GM23338 (cell line): ENCODE results near the gene IGFBP4. TPM values are rescaled to one million over a fixed set of nuclear protein-coding genes. Genes with fewer than 3 reads are reported as not detected.

Experiments
- ATAC-seq: fragments of 200-7000 bp; cut with Tn5 transposase; 3 replicates; pipeline ENCODE4 v1.9.1; 2020
- DNase-seq: peaks from one replicate; pipeline ENCODE4 v3.0.0-alpha.2; 2015; ENCODE audit warnings: low spot score
- H2AFZ ChIP-seq: fragments of 200-600 bp; sonication (generic); 2 replicates; pipeline ENCODE4 v1.8.0; 2016; ENCODE audit warnings: antibody characterized with exemption, mild to moderate bottlenecking, moderate library complexity
- H3F3A ChIP-seq: fragments of 200-600 bp; sonication (generic); replicated peaks from 2 replicates; pipeline ENCODE4 v1.8.0; 2017; ENCODE audit warnings: antibody characterized with exemption, mixed run types, low read depth
- H3K27ac ChIP-seq: fragments of 200-600 bp; sonication (generic); 2 replicates; pipeline ENCODE4 v1.6.1; 2016; ENCODE audit warnings: low read depth
- H3K27me3 ChIP-seq: fragments of 200-600 bp; sonication (generic); 2 replicates; pipeline ENCODE4 v1.8.0; 2016; ENCODE audit warnings: mild to moderate bottlenecking, mixed run types, moderate library complexity; ENCODE audit not compliant: insufficient read depth
- H3K36me3 ChIP-seq: fragments of 200-600 bp; sonication (generic); 2 replicates; pipeline ENCODE4 v1.8.0; 2016; ENCODE audit warnings: mild to moderate bottlenecking; ENCODE audit not compliant: insufficient read depth
- H3K4me1 ChIP-seq: fragments of 200-600 bp; sonication (generic); 2 replicates; pipeline ENCODE4 v1.8.0; 2016; ENCODE audit warnings: mild to moderate bottlenecking, moderate library complexity; ENCODE audit not compliant: insufficient read depth
- H3K4me2 ChIP-seq: fragments of 200-600 bp; sonication (generic); 2 replicates; pipeline ENCODE4 v1.7.1; 2017; ENCODE audit warnings: mixed run types
- H3K4me3 ChIP-seq: fragments of 200-600 bp; sonication (generic); 2 replicates; pipeline ENCODE4 v1.6.1; 2016; ENCODE audit warnings: mixed run types
- H3K79me2 ChIP-seq: fragments of 200-600 bp; sonication (generic); replicated peaks from 2 replicates; pipeline ENCODE4 v1.8.0; 2017; ENCODE audit warnings: mild to moderate bottlenecking; ENCODE audit not compliant: insufficient read depth
- H3K9me2 ChIP-seq: fragments of 200-600 bp; sonication (generic); 2 replicates; pipeline ENCODE4 v1.8.0; 2017; ENCODE audit not compliant: insufficient read depth
- H4K20me1 ChIP-seq: fragments of 200-600 bp; sonication (generic); replicated peaks from 2 replicates; pipeline ENCODE4 v1.8.0; 2017; ENCODE audit warnings: mild to moderate bottlenecking; ENCODE audit not compliant: insufficient read depth
- H3K27ac Mint-ChIP-seq: 2 replicates; pipeline ENCODE4 v1.8.0; 2020; ENCODE audit warnings: inconsistent platforms, mild to moderate bottlenecking, moderate library complexity, mixed read lengths
- H3K27me3 Mint-ChIP-seq: 3 replicates; pipeline ENCODE4 v1.8.0; 2022; ENCODE audit warnings: low read depth, mild to moderate bottlenecking, moderate library complexity, mixed read lengths, inconsistent platforms; ENCODE audit not compliant: insufficient read depth, poor library complexity
- H3K36me3 Mint-ChIP-seq: 3 replicates; pipeline ENCODE4 v1.8.0; 2021; ENCODE audit warnings: low read depth, mild to moderate bottlenecking, inconsistent platforms, moderate library complexity, mixed read lengths
- H3K4me1 Mint-ChIP-seq: 3 replicates; pipeline ENCODE4 v1.8.0; 2020; ENCODE audit warnings: mild to moderate bottlenecking, inconsistent platforms, mixed read lengths
- H3K4me3 Mint-ChIP-seq: 3 replicates; pipeline ENCODE4 v1.8.0; 2021; ENCODE audit warnings: moderate library complexity, mild to moderate bottlenecking, inconsistent platforms, mixed read lengths
- H3K9me3 Mint-ChIP-seq: 3 replicates; pipeline ENCODE4 v1.8.0; 2020; ENCODE audit warnings: moderate library complexity, mild to moderate bottlenecking, inconsistent platforms, mixed read lengths
- CREB1 ChIP-seq: fragments of 250-450 bp; sonication (Bioruptor Pico); IDR thresholded peaks from 2 replicates; pipeline ENCODE4 v1.5.0; 2020; ENCODE audit warnings: low read depth, mild to moderate bottlenecking, moderate library complexity
- CTCF ChIP-seq, 2 experiments: fragments of 200-600 bp in 1 of 2; sonication (generic) in 1 of 2; conservative IDR thresholded peaks; 2 replicates each; pipeline versions ENCODE4 v1.5.1 to v1.6.1; 2016 to 2017; ENCODE audit warnings: antibody characterized with exemption in 2 of 2, low read depth in 2 of 2, mild to moderate bottlenecking in 2 of 2, moderate library complexity in 1 of 2
- ETS1 ChIP-seq: IDR thresholded peaks from 2 replicates; pipeline ENCODE4 v1.6.1; 2016; ENCODE audit warnings: antibody characterized with exemption
- EZH2 ChIP-seq: fragments of 200-600 bp; sonication (generic); IDR thresholded peaks from one replicate; pipeline ENCODE4 v1.8.0; 2017; ENCODE audit warnings: antibody characterized with exemption, mild to moderate bottlenecking, low read depth; ENCODE audit not compliant: unreplicated experiment
- EZH2phosphoT487 ChIP-seq: fragments of 200-600 bp; sonication (generic); IDR thresholded peaks from one replicate; pipeline ENCODE4 v1.8.1; 2018; ENCODE audit warnings: antibody characterized with exemption; ENCODE audit not compliant: unreplicated experiment
- JUNB ChIP-seq: IDR thresholded peaks from one replicate; pipeline ENCODE4 v1.6.1; 2016; ENCODE audit warnings: antibody characterized with exemption; ENCODE audit not compliant: unreplicated experiment
- NANOG ChIP-seq: IDR thresholded peaks from 2 replicates; pipeline ENCODE4 v1.6.1; 2016; ENCODE audit warnings: antibody characterized with exemption, borderline replicate concordance
- POLR2AphosphoS5 ChIP-seq: IDR thresholded peaks from 2 replicates; pipeline ENCODE4 v1.6.1; 2016; ENCODE audit warnings: antibody characterized with exemption, low read depth
- STAT1 ChIP-seq: IDR thresholded peaks from one replicate; pipeline ENCODE4 v1.6.1; 2016; ENCODE audit warnings: antibody characterized with exemption; ENCODE audit not compliant: unreplicated experiment
- ZNF114 ChIP-seq: fragments of 250-450 bp; sonication (Bioruptor Pico); IDR thresholded peaks from 2 replicates; pipeline ENCODE4 v1.5.0; 2020; ENCODE audit warnings: mild to moderate bottlenecking, moderate library complexity
- ZNF331 ChIP-seq: fragments of 250-450 bp; sonication (Bioruptor Pico); IDR thresholded peaks from 2 replicates; pipeline ENCODE4 v1.5.0; 2020; ENCODE audit warnings: low read depth, mild to moderate bottlenecking, moderate library complexity
- polyA plus RNA-seq: library from polyadenylated mRNA; unstranded; fragments of >200 nt; fragmentation: Nextera tagmentation; extraction: Ambion mirVana; gene quantifications from 2 replicates; pipeline ENCODE4 v1.2.1, GENCODE V29; 2016
- total RNA-seq: library from RNA; depleted of rRNA; stranded (reverse); fragments of >200 nt; shearing (Covaris generic); gene quantifications from 2 replicates; pipeline ENCODE4 v1.2.3, GENCODE V29; 2014
- TF ChIP-seq, protein P1 (sequence below): IDR thresholded peaks from one replicate; pipeline ENCODE4 v1.6.1; 2018; ENCODE audit warnings: antibody characterized with exemption; ENCODE audit not compliant: unreplicated experiment
- TF ChIP-seq, protein P2 (sequence below): fragments of 250-450 bp; sonication (Bioruptor Pico); IDR thresholded peaks from 2 replicates; pipeline ENCODE4 v1.5.0; 2020; ENCODE audit warnings: mild to moderate bottlenecking, moderate library complexity

Gene IGFBP4
- total and polyA plus RNA-seq, 2 experiments from 2014 or later = 38.7 to 78.9 TPM

DNA sequence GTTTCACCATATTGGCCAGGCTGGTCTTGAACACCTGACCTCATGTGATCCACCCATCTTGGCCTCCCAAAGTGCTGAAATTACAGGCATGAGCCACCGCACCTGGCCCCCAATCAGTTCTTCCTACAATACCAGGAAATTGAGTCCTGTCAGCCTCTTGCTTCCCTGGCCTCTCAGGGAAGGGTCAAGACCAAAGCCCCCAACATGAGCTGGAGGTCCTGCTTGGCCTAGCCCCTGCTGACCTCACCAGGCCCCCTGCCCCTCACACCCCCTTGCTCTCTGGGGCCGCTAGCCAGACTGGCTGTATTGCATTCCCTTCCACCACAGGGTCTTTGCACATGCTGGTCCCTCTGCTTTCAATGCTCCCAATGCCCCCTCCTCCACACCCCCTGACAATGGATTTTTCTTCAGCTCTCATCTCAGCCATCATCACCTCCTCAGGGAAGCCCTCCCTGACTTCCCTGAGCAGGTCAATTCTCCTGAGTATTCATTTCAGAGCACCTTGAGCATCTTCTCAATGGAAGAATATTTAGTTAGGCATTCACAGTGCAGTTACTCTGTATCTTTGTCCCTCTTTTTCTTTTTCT is 24.1 kb downstream of the IGFBP4 start:
- Mint-ChIP-seq H3K27ac (no peak overlapping the region), H3K9me3 (peaks cover 17% of the 10 kb centered on the region), H3K4me1 (peaks cover 35% of the 10 kb centered on the region), H3K27me3 (peaks cover 32% of the 10 kb centered on the region), H3K4me3 (no peak overlapping the region), H3K36me3 (peaks cover 11% of the 10 kb centered on the region)
- Histone ChIP-seq H3K4me3 (no peak overlapping the region), H3K4me2 (no peak overlapping the region), H3K36me3 (no peaks in the 10 kb centered on the region), H4K20me1 (no peaks in the 10 kb centered on the region), H2AFZ (no peak overlapping the region), H3K27ac (no peak overlapping the region), H3K79me2 (no peaks in the 10 kb centered on the region), H3F3A (0 out of 2 replicates have a peak, but pooled peaks cover 6% of the 10 kb centered on the region), H3K27me3 (no peaks in the 10 kb centered on the region), H3K9me2 (no peaks in the 10 kb centered on the region), H3K4me1 (peaks cover 30% of the 10 kb centered on the region)
- TF ChIP-seq, protein P1, sequence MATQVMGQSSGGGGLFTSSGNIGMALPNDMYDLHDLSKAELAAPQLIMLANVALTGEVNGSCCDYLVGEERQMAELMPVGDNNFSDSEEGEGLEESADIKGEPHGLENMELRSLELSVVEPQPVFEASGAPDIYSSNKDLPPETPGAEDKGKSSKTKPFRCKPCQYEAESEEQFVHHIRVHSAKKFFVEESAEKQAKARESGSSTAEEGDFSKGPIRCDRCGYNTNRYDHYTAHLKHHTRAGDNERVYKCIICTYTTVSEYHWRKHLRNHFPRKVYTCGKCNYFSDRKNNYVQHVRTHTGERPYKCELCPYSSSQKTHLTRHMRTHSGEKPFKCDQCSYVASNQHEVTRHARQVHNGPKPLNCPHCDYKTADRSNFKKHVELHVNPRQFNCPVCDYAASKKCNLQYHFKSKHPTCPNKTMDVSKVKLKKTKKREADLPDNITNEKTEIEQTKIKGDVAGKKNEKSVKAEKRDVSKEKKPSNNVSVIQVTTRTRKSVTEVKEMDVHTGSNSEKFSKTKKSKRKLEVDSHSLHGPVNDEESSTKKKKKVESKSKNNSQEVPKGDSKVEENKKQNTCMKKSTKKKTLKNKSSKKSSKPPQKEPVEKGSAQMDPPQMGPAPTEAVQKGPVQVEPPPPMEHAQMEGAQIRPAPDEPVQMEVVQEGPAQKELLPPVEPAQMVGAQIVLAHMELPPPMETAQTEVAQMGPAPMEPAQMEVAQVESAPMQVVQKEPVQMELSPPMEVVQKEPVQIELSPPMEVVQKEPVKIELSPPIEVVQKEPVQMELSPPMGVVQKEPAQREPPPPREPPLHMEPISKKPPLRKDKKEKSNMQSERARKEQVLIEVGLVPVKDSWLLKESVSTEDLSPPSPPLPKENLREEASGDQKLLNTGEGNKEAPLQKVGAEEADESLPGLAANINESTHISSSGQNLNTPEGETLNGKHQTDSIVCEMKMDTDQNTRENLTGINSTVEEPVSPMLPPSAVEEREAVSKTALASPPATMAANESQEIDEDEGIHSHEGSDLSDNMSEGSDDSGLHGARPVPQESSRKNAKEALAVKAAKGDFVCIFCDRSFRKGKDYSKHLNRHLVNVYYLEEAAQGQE = no peak
- TF ChIP-seq POLR2AphosphoS5 (no peak), CREB1 (CRISPR knock-in tag) (no peak), JUNB (no peak), CTCF (conservative IDR thresholded peaks at IDR 0.05; ENCODE audit: low read depth in 2 of 2) (no peak), STAT1 (no peak), ETS1 (no peak), NANOG (no peak), EZH2 (no peak), ZNF114 (no peak), EZH2phosphoT487 (no peak), ZNF331 (no peak)
- TF ChIP-seq, protein P2, sequence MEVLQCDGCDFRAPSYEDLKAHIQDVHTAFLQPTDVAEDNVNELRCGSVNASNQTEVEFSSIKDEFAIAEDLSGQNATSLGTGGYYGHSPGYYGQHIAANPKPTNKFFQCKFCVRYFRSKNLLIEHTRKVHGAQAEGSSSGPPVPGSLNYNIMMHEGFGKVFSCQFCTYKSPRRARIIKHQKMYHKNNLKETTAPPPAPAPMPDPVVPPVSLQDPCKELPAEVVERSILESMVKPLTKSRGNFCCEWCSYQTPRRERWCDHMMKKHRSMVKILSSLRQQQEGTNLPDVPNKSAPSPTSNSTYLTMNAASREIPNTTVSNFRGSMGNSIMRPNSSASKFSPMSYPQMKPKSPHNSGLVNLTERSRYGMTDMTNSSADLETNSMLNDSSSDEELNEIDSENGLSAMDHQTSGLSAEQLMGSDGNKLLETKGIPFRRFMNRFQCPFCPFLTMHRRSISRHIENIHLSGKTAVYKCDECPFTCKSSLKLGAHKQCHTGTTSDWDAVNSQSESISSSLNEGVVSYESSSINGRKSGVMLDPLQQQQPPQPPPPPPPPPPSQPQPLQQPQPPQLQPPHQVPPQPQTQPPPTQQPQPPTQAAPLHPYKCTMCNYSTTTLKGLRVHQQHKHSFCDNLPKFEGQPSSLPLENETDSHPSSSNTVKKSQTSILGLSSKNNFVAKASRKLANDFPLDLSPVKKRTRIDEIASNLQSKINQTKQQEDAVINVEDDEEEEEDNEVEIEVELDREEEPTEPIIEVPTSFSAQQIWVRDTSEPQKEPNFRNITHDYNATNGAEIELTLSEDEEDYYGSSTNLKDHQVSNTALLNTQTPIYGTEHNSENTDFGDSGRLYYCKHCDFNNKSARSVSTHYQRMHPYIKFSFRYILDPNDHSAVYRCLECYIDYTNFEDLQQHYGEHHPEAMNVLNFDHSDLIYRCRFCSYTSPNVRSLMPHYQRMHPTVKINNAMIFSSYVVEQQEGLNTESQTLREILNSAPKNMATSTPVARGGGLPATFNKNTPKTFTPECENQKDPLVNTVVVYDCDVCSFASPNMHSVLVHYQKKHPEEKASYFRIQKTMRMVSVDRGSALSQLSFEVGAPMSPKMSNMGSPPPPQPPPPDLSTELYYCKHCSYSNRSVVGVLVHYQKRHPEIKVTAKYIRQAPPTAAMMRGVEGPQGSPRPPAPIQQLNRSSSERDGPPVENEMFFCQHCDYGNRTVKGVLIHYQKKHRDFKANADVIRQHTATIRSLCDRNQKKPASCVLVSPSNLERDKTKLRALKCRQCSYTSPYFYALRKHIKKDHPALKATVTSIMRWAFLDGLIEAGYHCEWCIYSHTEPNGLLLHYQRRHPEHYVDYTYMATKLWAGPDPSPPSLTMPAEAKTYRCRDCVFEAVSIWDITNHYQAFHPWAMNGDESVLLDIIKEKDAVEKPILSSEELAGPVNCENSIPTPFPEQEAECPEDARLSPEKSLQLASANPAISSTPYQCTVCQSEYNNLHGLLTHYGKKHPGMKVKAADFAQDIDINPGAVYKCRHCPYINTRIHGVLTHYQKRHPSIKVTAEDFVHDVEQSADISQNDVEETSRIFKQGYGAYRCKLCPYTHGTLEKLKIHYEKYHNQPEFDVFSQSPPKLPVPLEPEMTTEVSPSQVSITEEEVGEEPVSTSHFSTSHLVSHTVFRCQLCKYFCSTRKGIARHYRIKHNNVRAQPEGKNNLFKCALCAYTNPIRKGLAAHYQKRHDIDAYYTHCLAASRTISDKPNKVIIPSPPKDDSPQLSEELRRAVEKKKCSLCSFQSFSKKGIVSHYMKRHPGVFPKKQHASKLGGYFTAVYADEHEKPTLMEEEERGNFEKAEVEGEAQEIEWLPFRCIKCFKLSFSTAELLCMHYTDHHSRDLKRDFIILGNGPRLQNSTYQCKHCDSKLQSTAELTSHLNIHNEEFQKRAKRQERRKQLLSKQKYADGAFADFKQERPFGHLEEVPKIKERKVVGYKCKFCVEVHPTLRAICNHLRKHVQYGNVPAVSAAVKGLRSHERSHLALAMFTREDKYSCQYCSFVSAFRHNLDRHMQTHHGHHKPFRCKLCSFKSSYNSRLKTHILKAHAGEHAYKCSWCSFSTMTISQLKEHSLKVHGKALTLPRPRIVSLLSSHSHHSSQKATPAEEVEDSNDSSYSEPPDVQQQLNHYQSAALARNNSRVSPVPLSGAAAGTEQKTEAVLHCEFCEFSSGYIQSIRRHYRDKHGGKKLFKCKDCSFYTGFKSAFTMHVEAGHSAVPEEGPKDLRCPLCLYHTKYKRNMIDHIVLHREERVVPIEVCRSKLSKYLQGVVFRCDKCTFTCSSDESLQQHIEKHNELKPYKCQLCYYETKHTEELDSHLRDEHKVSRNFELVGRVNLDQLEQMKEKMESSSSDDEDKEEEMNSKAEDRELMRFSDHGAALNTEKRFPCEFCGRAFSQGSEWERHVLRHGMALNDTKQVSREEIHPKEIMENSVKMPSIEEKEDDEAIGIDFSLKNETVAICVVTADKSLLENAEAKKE = no peak
- DNase-seq = no peak
- no peak for ATAC-seq
